SK-N-SH (cell line): ENCODE results near the gene SNW1. TPM values are rescaled to one million over a fixed set of nuclear protein-coding genes. Genes with fewer than 3 reads are reported as not detected.
A peak's percentile ranks its signal among the peaks of the same experiment; 100 is the strongest.

ENCODE experiments used
- CTCF ChIA-PET: fragments of 300-600, 350-600 bp; formaldehyde crosslinking; extraction: SDS; loops from one replicate; lab custom pipeline; 2021; lab: Yijun Ruan, JAX
- POLR2A ChIA-PET: fragments of 350-600 bp; sonication (Branson Sonifier 250); formaldehyde crosslinking; extraction: SDS; loops from one replicate; lab custom pipeline; 2020; ENCODE audit warnings: antibody characterized with exemption, inconsistent platforms; lab: Yijun Ruan, JAX
- DNase-seq: peaks from one replicate; pipeline ENCODE4 v3.0.0; 2012
- H2AFZ ChIP-seq: fragments of 200-600 bp; sonication (generic); 2 replicates; pipeline ENCODE4 v1.8.1; 2016; ENCODE audit warnings: antibody characterized with exemption, mild to moderate bottlenecking, low read depth
- H3F3A ChIP-seq: fragments of 200-600 bp; sonication (generic); replicated peaks from 2 replicates; pipeline ENCODE3; 2016; ENCODE audit warnings: antibody characterized with exemption, mild to moderate bottlenecking; ENCODE audit not compliant: insufficient read depth
- H3K27ac ChIP-seq, 2 experiments: fragments of 200-500 bp in 1 of 2; fragments of 200-600 bp in 1 of 2; sonication (Bioruptor generic) in 1 of 2; sonication (generic), shearing (Covaris generic) in 1 of 2; 2 replicates each; pipeline versions ENCODE4 v1.5.1 to v1.6.1; 2014 to 2016; ENCODE audit warnings: low read depth in 2 of 2, inconsistent platforms in 1 of 2, low read length in 1 of 2, mild to moderate bottlenecking in 1 of 2, mixed read lengths in 1 of 2
- H3K27me3 ChIP-seq: fragments of 200-600 bp; sonication (generic), shearing (Covaris generic); 2 replicates; pipeline ENCODE4 v1.6.1; 2016; ENCODE audit warnings: mixed run types; ENCODE audit not compliant: insufficient read depth
- H3K36me3 ChIP-seq, 2 experiments: fragments of 200-500 bp in 1 of 2; fragments of 200-600 bp in 1 of 2; sonication (Bioruptor generic) in 1 of 2; sonication (generic) in 1 of 2; replicated peaks in 1 of 2; 2 replicates each; pipeline versions ENCODE3 to v1.5.1; 2014 to 2016; ENCODE audit warnings: low read length in 1 of 2, mild to moderate bottlenecking in 1 of 2; ENCODE audit not compliant: insufficient read depth in 2 of 2, control insufficient read depth in 1 of 2
- H3K4me1 ChIP-seq, 2 experiments: fragments of 200-500 bp in 1 of 2; fragments of 200-600 bp in 1 of 2; sonication (Bioruptor generic) in 1 of 2; sonication (generic), shearing (Covaris generic) in 1 of 2; 2 replicates each; pipeline versions ENCODE4 v1.5.1 to v1.6.1; 2014 to 2016; ENCODE audit warnings: low read depth in 1 of 2, low read length in 1 of 2, mixed run types in 1 of 2; ENCODE audit not compliant: insufficient read depth in 2 of 2, control insufficient read depth in 1 of 2
- H3K4me2 ChIP-seq: fragments of 200-600 bp; sonication (generic), shearing (Covaris generic); 2 replicates; pipeline ENCODE4 v1.6.1; 2017; ENCODE audit warnings: mixed run types
- H3K4me3 ChIP-seq, 2 experiments: fragments of 200-500 bp in 1 of 2; fragments of 200-600 bp in 1 of 2; sonication (Bioruptor generic) in 1 of 2; sonication (generic), shearing (Covaris generic) in 1 of 2; 2 replicates each; pipeline versions ENCODE4 v1.5.1 to v1.8.1; 2014 to 2016; ENCODE audit warnings: low read depth in 2 of 2, inconsistent platforms in 1 of 2, low read length in 1 of 2, mild to moderate bottlenecking in 1 of 2, mixed read lengths in 1 of 2, moderate library complexity in 1 of 2
- H3K79me2 ChIP-seq: fragments of 200-600 bp; sonication (generic); 2 replicates; pipeline ENCODE4 v1.8.1; 2017; ENCODE audit warnings: mild to moderate bottlenecking; ENCODE audit not compliant: insufficient read depth
- H3K9ac ChIP-seq: fragments of 200-600 bp; sonication (generic); 2 replicates; pipeline ENCODE4 v1.6.1; 2017; ENCODE audit warnings: mixed run types
- H3K9me2 ChIP-seq: fragments of 200-600 bp; sonication (generic); 2 replicates; pipeline ENCODE4 v1.6.1; 2017; ENCODE audit warnings: mixed run types
- H3K9me3 ChIP-seq: fragments of 200-600 bp; sonication (generic); 2 replicates; pipeline ENCODE4 v1.6.1; 2017; ENCODE audit warnings: mixed run types, mild to moderate bottlenecking, moderate library complexity
- H4K20me1 ChIP-seq: fragments of 200-600 bp; sonication (generic); 2 replicates; pipeline ENCODE4 v1.6.1; 2017; ENCODE audit warnings: mild to moderate bottlenecking, mixed run types; ENCODE audit not compliant: insufficient read depth
- ELF1 ChIP-seq: IDR thresholded peaks from 2 replicates; pipeline ENCODE4 v1.4.0; 2012
- EP300 ChIP-seq, 2 experiments: IDR thresholded peaks; 2 replicates each; pipeline versions ENCODE4 v1.4.0 to v1.6.1; 2012; ENCODE audit warnings: borderline replicate concordance in 1 of 2, low read depth in 1 of 2, low read length in 1 of 2
- EZH2phosphoT487 ChIP-seq: fragments of 200-600 bp; sonication (generic); IDR thresholded peaks from 2 replicates; pipeline ENCODE4 v1.6.1; 2017; ENCODE audit warnings: low read depth, mixed run types, mild to moderate bottlenecking, antibody characterized with exemption, moderate library complexity, borderline replicate concordance
- FOXM1 ChIP-seq: IDR thresholded peaks from 2 replicates; pipeline ENCODE4 v1.4.0; 2012; ENCODE audit warnings: low read depth, mild to moderate bottlenecking
- RXRA ChIP-seq: IDR thresholded peaks from 2 replicates; pipeline ENCODE4 v1.4.0; 2012; ENCODE audit warnings: low read depth, mild to moderate bottlenecking, borderline replicate concordance
- YY1 ChIP-seq: IDR thresholded peaks from 2 replicates; pipeline ENCODE4 v1.4.0; 2012; ENCODE audit warnings: low read depth, mild to moderate bottlenecking
- WGBS: methylation state at CpG from one replicate; pipeline ENCODE4 v1.1.6; 2017; ENCODE audit warnings: low lambda C conversion rate; 5-methylcytosine and 5-hydroxymethylcytosine counted together
- polyA plus RNA-seq, 3 experiments: library from polyadenylated mRNA; depleted of rRNA; stranded (reverse); fragments of >200 nt; gene quantifications; 2 replicates each; pipeline ENCODE4 v1.2.3, GENCODE V29; 2012
- TF ChIP-seq, protein P1 (sequence below): fragments of 150-350 bp; IDR thresholded peaks from 2 replicates; pipeline ENCODE4 v1.6.1; 2016; ENCODE audit warnings: mild to moderate bottlenecking, low read depth, low read length
- TF ChIP-seq, protein P2 (sequence below): fragments of 150-350 bp; IDR thresholded peaks from 2 replicates; pipeline ENCODE4 v1.6.1; 2017; ENCODE audit warnings: antibody characterized with exemption, low read length, low read depth, borderline replicate concordance
- TF ChIP-seq, protein P3 (sequence below): IDR thresholded peaks from 2 replicates; pipeline ENCODE4 v1.6.1; 2012; ENCODE audit warnings: mild to moderate bottlenecking, low read depth, low read length, moderate library complexity
- TF ChIP-seq, protein P4 (sequence below): IDR thresholded peaks from 2 replicates; pipeline ENCODE4 v1.4.0; 2012; ENCODE audit warnings: low read depth

SNW1 gene
- polyA plus RNA-seq, 1 of the 3 experiments (the other 2 are of a cell fraction) = 30.2 TPM

DNA sequence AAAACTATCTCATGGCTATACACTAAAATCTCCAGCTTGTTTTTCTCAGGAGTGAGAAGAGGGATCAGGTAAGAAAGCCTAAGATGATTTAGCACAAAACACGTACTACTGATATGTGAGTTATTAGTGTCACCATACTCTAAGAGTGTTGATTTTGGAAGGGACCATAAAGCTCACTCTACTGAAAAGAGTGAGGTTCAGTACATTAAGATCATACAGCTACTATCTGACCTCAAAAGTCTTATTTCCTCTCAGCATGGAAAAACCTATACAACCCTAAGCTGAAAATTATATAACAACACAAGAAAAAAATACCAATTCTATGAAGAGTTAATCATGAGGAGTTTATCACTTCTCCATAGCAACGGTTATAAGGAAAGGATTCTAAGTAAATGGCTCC is 19.5 kb downstream of the SNW1 start (continued):
- TF ChIP-seq, protein P1, sequence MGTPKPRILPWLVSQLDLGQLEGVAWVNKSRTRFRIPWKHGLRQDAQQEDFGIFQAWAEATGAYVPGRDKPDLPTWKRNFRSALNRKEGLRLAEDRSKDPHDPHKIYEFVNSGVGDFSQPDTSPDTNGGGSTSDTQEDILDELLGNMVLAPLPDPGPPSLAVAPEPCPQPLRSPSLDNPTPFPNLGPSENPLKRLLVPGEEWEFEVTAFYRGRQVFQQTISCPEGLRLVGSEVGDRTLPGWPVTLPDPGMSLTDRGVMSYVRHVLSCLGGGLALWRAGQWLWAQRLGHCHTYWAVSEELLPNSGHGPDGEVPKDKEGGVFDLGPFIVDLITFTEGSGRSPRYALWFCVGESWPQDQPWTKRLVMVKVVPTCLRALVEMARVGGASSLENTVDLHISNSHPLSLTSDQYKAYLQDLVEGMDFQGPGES = no peak
- TF ChIP-seq, protein P2, sequence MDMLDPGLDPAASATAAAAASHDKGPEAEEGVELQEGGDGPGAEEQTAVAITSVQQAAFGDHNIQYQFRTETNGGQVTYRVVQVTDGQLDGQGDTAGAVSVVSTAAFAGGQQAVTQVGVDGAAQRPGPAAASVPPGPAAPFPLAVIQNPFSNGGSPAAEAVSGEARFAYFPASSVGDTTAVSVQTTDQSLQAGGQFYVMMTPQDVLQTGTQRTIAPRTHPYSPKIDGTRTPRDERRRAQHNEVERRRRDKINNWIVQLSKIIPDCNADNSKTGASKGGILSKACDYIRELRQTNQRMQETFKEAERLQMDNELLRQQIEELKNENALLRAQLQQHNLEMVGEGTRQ = no peak
- no peak for TF ChIP-seq ELF1
- TF ChIP-seq, all 33 proteins: peak for 0

GRCh38 chr14:77738559-77739250 is 22.3 kb downstream of the SNW1 start:
- Histone ChIP-seq H3F3A (no peaks in the 10 kb centered on the region), H4K20me1 (peaks cover 4% of the 10 kb centered on the region), H3K4me3 (no peak overlapping the region), H3K27ac (peak overlapping the region in 1 of 2 experiments; percentile 51; a peak in 2 of 4 replicates), H3K9me3 (no peaks in the 10 kb centered on the region), H3K4me2 (peak overlapping the region; percentile 2; the same call in 1 of the 2 replicates), H3K4me1 (no peaks in the 10 kb centered on the region), H2AFZ (no peak overlapping the region), H3K9me2 (no peaks in the 10 kb centered on the region), H3K9ac (no peak overlapping the region), H3K79me2 (peaks cover 39% of the 10 kb centered on the region), H3K36me3 (peaks cover 51 to 70% of the 10 kb centered on the region in 2 experiments), H3K27me3 (no peaks in the 10 kb centered on the region)
- ChIA-PET CTCF (interaction anchor here (1.5 kb wide), 1 partner anchor 13 kb away, joined by 6 read pairs; no protein-coding TSS in a partner anchor), POLR2A (no interaction called here)
- DNase-seq = no peak
- WGBS = 77% methylated on average over 7 of the region's 7 CpGs
- TF ChIP-seq EP300 (IDR thresholded peaks at IDR 0.05; ENCODE audit: borderline replicate concordance in 1 of 2, low read depth in 1 of 2, low read length in 1 of 2) (no peak), EZH2phosphoT487 (no peak), YY1 (no peak), RXRA (no peak), FOXM1 (no peak)
- TF ChIP-seq, protein P3, sequence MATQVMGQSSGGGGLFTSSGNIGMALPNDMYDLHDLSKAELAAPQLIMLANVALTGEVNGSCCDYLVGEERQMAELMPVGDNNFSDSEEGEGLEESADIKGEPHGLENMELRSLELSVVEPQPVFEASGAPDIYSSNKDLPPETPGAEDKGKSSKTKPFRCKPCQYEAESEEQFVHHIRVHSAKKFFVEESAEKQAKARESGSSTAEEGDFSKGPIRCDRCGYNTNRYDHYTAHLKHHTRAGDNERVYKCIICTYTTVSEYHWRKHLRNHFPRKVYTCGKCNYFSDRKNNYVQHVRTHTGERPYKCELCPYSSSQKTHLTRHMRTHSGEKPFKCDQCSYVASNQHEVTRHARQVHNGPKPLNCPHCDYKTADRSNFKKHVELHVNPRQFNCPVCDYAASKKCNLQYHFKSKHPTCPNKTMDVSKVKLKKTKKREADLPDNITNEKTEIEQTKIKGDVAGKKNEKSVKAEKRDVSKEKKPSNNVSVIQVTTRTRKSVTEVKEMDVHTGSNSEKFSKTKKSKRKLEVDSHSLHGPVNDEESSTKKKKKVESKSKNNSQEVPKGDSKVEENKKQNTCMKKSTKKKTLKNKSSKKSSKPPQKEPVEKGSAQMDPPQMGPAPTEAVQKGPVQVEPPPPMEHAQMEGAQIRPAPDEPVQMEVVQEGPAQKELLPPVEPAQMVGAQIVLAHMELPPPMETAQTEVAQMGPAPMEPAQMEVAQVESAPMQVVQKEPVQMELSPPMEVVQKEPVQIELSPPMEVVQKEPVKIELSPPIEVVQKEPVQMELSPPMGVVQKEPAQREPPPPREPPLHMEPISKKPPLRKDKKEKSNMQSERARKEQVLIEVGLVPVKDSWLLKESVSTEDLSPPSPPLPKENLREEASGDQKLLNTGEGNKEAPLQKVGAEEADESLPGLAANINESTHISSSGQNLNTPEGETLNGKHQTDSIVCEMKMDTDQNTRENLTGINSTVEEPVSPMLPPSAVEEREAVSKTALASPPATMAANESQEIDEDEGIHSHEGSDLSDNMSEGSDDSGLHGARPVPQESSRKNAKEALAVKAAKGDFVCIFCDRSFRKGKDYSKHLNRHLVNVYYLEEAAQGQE = no peak
- TF ChIP-seq, protein P4, sequence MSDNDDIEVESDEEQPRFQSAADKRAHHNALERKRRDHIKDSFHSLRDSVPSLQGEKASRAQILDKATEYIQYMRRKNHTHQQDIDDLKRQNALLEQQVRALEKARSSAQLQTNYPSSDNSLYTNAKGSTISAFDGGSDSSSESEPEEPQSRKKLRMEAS = no peak
